Stimulated activated CD4-positive, alpha-beta T cell treated with anti-CD3 and anti-CD28 coated beads, Interleukin-1b, Interleukin-23, amount 100 ng/mL, for 4 hours (primary cell): ENCODE measurements around the gene WNT5A.

Experiments
- DNase-seq, 2 donors: peaks; one replicate each; pipeline ENCODE4 v3.0.0-alpha.2; 2020; ENCODE audit warnings: low read depth in 2 of 2

Gene WNT5A

DNA sequence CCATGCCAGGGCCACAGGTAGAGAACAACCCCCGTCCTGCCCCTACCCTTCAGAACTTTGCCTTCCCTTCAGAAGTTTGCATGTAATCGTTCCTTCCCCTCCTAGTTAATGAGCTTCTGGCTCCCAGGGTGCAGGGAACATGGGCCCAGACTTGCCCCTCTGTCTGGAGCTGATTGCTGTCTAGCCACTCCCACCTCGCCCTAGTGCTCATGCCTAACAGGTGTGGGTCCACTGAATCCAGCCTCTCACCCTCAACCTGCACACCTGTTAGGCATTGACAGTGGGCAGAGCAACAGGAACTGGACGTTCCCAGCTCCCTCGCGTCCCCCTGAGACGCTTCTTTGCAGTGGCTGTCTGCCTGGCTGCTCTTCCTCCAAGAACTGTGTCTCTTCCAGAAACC lies 40.3 kb downstream of the WNT5A start:
- DNase-seq = no peak

DNA sequence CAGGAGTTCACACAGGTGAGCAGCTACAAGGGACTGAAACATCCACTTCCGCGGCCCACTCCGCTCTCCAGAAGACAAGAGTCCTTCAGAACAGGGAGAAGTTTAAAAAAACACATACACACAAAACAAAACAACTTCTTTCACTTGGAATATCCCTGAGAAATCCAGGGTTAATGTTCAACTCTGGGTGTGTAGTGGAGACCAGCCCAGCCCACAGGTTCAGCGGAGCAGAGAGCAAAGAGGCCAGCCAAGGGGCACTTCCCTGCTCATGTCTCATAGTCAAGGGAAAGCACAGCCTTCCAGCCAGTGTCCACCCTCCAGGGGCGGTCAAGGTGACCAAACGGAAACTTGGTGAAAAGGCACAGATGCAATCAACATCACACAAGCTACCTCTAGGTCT lies 41.6 kb downstream of the WNT5A start:
- no peak for DNase-seq

DNA sequence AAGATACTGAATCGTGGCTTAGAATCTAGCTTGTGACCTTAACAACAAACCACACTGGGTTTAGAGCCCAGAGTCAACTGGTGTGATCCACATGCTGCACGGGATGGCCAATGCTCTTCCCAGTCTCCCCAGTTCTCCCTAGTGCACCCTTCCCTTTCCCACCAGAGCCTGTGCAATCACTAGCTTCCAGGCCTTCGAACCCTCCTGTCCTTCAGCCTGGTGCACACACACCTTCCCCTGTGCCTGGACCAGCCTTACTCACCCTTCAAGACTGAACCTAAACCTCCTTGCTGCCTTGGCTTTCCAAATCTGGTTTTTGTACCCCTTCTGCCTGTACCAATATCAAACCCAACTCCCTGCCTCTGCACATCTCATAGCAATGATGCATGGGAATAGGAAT lies 43.8 kb downstream of the WNT5A start:
- DNase-seq = no peak

- DNase-seq = no peak
Measured at GRCh38 chr3:55442861-55443260, 44.2 kb downstream of the WNT5A start.

- no peak for DNase-seq
Measured at GRCh38 chr3:55441499-55441898, 45.6 kb downstream of the WNT5A start.

DNA sequence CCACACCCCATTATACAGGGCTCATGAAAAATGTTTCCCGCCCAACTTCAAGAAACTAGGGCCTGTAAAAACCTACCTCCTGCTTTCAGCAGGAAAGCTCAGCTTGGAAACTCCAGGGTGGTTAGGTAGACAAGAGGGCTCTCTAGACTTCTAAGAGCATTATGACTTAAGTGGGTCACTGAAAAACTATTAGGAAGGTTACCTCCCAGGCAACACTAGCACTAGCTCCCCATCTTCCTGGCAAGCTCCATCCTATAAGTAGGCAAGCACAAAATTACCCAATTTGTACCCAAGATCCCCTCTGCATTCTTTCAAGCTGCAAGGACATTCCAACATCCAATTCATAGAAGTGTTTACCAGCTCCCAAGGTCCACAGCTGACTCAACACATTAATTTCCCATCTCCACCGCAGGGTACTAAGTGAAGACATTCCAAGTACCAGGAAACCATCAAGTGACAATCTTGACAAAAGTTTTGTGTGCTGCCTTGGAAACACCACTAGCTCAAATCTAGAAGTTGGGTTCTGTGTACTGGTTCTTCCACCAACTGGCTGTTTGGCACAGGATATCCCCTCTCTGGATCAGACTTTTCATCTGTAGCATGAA lies 46.9 kb downstream of the WNT5A start:
- no peak for DNase-seq

GRCh38 chr3:55439657-55440056 lies 47.4 kb downstream of the WNT5A start:
- DNase-seq = no peak

DNA sequence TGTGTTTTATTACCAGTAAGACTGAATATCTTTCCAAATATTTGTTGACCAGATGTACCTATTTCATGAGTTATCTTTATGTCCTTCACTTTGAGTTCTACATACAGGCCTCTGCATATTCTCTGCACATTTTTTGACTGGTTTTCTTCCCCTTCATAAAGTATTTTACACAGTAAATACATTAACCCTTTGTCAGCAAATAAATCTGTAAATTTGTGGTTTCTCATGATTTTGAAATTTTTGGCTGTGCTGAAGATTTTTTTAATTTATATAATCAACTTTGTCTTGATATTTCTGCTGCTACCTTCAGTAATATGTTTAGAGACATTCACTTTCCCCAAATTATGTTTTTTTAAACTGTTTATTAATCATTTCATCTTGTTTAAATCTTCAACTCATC lies 50.5 kb downstream of the WNT5A start:
- DNase-seq = no peak

DNA sequence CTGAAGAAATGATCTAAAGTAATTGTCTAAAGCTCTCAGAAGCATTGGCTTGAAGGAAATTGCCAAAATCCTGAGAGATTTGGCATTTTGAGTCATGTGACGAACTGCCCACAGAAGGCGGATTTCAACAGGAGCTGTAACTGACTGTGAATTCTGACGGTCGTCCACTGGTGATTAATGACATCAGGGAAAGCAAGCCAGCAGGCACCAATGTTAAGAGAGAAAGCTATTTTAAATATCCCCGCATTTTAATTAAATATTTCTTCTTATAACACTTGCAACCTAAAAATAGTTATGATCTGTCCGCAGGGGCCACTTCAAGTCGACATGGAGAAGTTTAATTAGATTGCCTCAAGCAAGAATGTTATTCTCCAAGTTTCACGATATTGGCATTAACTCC lies 51.6 kb downstream of the WNT5A start:
- DNase-seq = no peak

DNA sequence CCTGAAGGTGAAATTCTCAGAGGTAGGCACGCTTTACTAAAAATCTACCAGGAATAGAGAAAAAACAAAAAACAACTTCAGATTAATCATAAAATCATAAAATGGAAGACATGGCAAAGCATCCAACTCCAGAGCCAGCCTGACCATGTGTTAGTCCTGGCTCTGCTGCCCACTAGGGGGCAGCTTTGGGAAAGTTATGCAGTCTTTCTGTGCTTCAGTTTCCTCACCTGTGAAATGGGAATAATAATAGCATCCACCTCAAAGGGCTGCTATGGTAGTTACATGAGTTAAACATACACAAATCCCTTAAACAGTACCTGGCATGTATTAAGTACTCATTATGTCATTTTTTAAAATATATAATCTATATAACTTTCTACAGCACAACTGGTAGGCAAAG lies 52.3 kb downstream of the WNT5A start:
- no peak for DNase-seq

DNA sequence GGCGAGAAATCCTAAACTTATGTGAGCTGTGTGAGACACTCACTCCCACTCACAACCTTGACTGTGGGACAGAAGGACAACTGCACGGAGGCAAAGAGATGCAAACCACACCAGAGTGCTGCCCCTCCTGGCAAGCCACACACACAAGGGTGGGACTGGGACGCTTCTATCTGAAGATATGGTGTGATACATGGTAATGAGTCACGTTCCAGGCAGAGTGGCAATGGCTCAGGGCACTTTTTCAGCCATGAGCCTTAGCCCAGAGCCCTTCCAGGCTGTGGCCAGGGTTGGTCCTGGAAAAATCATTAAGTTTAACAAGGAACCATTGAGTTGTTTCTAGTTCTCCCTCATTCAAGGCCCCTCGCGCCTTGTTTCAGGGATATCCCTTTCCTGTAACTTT lies 56.1 kb downstream of the WNT5A start:
- DNase-seq = no peak

DNA sequence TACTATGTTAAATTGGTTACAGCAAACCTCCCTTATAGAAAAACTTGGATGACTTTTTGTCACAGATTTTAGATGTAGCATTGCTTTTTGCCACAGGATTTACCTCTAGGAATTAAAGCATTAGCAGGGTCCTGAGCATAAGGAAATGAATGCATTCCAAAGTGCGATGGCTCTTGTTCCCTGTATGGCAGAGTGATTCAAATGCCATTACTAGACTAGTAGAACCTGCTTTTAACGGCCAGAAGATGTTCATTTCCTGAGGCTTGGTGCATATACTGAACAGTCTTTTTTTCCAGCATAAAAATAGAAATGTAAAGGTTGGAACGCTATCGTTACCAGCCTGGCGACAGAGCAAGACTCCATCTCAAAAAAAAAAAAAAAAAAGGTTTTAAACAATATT lies 59.4 kb downstream of the WNT5A start:
- no peak for DNase-seq

- no peak for DNase-seq
Measured at GRCh38 chr3:55426486-55426885, 60.6 kb downstream of the WNT5A start.

GRCh38 chr3:55423782-55424181 lies 63.3 kb downstream of the WNT5A start:
- DNase-seq = no peak

GRCh38 chr3:55417211-55417610 lies 69.9 kb downstream of the WNT5A start:
- no peak for DNase-seq

DNA sequence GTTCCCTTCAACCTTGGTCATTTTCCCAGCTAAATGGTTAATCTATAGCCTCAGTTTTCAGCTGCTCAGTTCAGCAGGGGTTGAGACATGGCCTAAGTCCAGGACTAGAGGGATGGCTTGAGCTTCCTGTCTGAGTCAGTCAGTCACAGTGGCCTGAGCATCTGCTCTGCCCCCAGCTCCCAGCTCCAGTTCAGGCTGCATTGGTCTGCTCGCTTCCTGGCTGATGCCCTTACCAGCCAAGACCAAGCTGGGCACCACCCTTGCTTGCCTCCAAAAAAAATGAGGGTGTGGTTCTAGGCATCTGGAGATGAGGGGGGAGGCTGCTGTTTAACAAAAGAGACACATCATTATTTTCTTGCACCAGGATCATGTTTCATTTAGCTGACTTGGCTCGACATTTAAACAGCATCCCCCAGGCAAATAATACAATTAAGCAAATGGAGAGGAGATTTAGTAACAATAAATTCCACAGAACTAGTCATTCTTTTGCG lies 70.7 kb downstream of the WNT5A start:
- DNase-seq = no peak
